GM18517 (cell line): ENCODE measurements around the gene FBXW5.

Experiments
- ATAC-seq: cut with Tn5 transposase; IDR thresholded peaks from one replicate; pipeline ENCODE4 v1.9.1; 2021; ENCODE audit warnings: mild to moderate bottlenecking, moderate library complexity; ENCODE audit not compliant: unreplicated experiment

Gene FBXW5

DNA sequence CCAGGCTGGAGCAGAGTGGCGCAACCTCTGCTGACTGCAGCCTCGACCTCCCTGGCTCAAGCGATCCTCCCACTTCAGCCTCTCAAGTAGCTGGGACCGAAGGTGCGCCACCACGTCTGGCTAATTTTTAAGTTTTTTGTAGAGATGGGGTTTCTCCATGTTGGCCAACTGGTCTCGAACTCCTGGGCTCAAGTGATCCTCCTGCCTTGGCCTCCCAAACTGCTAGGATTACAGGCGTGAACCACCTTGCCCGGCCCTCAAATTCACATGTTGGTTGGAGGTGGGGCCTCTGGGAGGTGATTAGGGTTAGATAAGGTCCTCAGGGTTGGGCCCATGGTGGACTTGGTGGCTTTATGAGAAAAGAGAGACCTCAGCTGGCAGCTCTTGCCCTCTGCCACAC, 17.6 kb upstream of the FBXW5 start:
- no peak for ATAC-seq

GRCh38 chr9:136961279-136962065, 16.9 kb upstream of the FBXW5 start:
- no peak for ATAC-seq

DNA sequence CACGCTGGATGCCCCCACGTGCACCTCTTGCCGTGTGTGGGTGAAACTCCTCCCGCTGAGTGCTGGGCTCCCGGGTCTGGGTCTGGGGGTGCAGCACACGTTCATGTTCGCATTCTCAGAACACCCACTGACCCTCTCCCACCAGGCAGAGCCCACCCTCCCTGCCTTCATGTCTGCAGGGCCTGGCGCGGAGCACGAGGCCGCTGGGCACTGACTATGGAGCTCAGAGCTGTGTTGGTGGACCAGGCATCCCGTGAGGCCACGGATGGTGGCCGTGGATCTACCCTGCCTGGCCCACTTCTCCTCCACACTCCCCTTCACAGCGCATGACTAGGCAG, 16.4 kb upstream of the FBXW5 start:
- ATAC-seq: no peak

DNA sequence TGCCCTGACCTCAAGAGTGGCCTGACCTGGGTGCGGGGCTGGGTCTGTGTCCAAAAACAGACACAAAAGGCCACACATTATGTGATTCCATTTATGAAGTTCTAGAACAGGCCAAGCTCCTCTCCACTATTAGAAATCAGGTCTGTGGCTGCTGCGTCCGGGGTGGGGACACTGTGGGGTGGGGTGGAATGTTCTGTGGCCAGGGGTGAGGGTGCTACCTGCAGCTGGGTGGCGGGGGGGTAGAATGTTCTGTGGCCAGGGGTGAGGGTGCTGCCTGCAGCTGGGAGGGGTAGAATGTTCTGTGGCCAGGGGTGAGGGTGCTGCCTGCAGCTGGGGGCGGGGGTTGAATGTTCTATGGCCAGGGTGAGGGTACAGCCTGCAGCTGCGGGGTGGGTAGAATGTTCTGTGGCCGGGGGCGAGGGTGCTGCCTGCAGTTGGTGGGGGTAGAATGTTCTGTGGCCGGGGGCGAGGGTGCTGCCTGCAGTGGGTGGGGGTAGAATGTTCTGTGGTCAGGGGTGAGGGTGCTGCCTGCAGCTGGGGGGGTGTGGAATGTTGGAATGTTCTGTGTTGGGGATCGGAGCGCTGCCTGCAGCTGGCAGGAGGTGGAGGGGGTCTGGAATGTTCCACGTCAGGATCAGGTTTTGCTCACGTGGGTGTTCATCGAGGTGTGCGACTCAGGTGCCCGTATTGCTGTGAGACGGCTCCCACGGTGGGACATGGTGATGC, 15.8 kb upstream of the FBXW5 start:
- ATAC-seq: no peak

DNA sequence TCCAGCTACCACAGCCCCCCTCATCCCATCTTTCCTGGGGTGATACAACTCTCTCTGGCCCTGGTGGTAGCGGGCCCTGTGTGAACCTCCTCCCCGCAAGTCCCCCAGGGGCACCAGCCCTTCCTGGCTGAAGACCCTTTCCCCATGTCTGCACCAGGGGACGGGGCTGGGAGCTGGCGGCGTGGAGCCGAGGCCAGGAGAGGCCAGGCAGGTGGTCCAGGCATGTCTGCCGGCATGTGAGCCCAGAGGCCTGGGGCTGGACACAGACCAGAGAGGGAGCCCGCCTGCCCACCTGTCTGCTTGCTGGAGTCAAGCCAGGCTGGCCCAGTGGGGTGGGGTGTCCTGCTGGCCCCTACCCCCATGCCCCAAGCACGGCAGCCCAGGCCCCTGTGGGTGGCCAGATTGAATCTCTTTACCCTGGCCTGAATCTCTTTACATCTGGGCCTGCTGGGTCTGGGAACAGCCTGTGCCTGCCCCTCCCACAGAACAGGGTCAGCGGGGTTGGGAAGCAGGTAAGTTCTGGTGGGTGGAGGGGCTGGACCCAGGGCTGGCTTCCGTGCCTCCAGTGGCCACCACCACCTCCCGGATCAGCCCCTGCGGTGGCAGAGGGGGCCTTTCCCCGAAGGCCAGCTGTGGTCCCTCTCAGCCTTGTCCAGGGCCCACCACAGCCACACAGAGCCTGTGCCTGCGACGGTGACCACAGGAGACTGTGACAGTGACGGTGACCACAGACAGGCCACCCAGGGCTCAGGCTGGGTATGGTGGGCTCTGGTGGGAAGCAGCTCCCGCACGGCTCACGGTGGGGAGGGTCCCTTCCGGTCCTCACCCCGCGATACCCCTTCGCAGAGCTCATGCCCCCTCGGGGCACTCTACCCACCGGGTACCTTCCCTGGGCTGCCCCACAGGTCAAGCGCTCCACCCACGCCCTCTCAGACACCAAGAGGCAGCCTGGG, 14.6 kb upstream of the FBXW5 start:
- ATAC-seq: no peak

DNA sequence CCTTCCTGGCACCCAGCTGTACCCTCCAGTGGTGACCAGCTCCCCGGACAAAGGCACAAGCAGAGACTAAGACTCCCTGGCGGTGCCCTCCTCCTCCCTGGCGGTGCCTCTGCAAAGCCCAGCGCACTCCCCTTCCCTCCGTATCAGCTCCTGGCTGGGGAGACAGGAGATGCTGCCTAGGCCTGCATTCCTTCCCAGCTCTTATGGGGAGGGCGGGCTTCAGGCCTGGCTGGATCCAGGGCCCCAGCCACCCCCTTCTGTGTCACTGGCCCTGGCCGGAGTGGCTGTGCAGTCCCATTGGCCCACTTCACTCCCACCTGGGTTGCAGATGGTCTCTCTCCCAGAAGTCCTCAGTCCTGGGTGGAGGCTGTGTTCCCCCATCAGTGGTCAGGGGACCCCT, 13.9 kb upstream of the FBXW5 start:
- no peak for ATAC-seq

- ATAC-seq: no peak
Measured at GRCh38 chr9:136957901-136958300, 13.4 kb upstream of the FBXW5 start.

- ATAC-seq: no peak
Measured at GRCh38 chr9:136957461-136957860, 12.9 kb upstream of the FBXW5 start.

DNA sequence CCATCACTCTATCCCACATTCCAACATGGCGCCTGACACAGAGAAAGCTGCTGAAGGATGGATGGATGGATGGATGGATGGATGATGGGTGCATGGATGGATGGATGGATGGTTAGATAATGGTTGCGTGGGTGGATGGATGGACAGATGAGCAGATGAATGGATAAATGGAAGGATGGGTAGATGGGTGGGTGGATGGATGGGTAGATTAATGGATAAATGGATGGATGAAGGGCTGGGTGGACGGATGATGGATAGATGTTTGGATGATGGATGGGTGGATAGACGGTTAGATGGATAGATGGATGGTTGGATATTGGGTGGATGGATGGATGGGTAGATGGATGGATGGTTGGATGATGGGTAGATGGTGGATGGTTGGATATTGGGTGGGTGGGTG, 12.1 kb upstream of the FBXW5 start:
- no peak for ATAC-seq

GRCh38 chr9:136955943-136956335, 11.4 kb upstream of the FBXW5 start:
- ATAC-seq: no peak

DNA sequence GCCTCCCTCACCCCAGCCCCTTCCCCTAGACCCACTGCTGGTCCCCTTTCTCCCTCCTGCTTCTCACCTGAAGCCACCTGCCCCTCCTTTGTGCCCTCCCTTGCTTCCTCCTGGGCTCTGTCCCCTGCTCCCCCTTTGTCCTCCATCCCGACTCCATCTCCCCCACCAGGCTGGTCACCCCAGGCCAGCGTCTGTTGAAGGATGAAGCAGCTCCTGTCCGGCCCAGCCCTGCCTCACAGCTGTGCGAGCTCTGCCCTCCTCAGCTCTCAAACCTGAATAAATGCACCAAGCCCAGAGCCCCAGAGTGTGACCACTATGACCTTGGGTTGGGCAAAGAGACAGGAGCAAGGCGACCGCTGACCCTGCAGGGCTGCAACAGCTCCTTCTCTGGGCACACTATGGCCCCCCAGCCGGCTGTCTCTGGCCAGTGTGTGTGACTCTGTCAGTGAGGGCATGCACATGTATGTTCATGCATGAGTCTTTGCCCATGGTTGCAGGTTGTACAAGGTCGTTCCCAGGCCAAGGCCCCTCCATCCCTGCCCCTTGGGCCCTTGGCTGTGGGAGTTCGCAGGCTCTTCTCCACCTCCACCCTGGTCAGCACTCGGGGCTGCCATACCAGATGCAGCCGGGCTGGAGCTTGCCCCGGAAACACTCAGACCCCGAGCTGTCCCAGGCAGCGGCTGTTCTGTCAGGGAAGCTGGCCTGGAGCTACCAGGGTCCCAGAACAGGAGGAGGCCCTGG, 10.8 kb upstream of the FBXW5 start:
- ATAC-seq: no peak

GRCh38 chr9:136954270-136955083, 9.9 kb upstream of the FBXW5 start:
- ATAC-seq: no peak

DNA sequence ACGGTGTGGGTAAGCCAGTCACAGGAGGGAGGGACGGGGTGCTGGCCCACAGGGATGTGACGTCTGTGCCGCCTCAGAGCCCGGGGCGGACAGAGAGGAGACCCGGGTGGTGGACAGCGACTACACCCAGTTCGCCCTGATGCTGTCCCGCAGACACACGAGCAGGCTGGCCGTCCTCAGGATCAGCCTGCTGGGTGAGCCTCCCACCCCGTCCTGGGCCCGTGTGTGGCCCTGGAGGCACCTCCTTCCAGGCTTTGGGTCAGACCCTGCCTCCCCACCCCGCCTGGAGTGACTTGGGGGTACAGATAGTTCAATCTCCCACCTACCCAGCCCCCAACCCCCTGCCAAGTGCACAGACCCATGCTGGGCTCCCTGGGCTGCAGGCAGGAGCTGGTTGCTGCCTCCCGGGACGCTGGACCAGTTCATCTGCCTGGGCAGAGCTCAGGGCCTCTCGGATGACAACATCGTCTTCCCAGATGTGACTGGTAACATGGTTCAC, 9.3 kb upstream of the FBXW5 start:
- no peak for ATAC-seq

DNA sequence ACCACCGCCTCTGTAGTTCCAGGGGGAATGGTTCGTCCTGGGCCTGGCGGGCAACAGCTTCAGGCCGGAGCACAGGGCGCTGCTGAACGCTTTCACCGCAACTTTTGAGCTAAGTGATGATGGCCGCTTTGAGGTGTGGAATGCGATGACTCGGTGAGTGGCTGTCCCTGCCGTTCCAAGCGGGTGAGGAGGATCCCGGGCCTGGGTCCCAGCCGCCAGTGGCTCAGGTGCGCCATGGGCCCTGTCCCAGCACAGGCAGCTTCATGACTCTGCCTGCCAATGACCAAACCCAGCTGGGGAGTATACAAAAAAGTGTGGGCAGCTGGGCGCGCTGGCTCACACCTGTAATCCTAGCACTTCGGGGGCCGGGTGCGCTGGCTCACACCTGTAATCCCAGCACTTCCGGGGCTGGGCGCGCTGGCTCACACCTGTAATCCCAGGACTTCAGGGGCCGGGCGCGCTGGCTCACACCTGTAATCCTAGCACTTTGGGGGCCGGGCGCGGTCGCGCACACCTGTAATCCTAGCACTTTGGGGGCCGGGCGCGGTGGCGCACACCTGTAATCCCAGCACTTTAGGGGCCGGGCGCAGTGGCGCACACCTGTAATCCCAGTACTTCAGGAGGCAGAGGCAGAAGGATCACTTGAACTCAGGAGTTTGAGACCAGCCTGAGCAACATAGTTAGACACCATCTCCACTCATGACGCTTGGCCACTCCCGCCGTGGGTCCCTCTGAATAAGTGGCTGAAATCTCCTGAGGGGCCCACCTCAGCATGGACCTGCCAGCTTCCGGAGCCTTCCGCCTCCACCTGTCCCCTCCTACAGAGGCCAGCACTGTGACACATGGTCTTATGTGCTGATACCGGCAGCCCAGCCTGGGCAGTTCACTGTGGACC, 8.6 kb upstream of the FBXW5 start:
- no peak for ATAC-seq

DNA sequence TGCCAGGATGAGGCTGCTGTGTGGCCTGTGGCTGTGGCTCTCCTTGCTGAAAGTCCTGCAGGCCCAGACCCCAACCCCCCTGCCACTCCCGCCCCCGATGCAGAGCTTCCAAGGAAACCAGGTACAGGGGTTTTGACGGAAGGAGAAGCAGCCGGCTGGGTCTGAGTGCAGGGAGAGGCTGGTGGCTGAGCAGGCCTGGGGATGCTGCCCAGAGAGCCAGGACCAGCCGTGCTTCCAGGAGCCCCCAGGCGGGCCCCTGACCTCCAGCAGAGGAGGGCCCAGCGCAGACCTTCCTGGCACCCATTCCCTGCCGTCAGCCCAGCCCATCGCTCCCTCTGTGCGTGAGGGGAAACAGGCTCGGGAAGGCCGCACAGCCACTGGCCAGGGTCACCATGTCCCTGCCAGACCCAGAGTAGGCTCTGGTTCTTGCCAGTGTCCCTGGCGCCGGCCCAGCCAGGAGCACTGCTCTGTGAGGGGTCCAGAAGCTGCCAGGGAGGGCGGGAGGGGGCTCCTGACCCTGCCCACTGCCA, 7.8 kb upstream of the FBXW5 start:
- ATAC-seq: no peak

- ATAC-seq: no peak
Measured at GRCh38 chr9:136951541-136952320, 7.2 kb upstream of the FBXW5 start, which contains the start of gene LCN12. Gene LCN12 (plus strand): TSS chr9:136952273. CDS start chr9:136952328, 55 bp downstream.

GRCh38 chr9:136950656-136951276, 6.2 kb upstream of the FBXW5 start:
- no peak for ATAC-seq
